HG03469 (cell line): Measurements from ENCODE around the gene NBEAL1.
A peak's percentile ranks its signal among the peaks of the same experiment; 100 is the strongest.
"Not testable (repeated sequence)": the region's sequence is repeated elsewhere in the genome, so short reads cannot be mapped to it uniquely, and the experiment has no call there.

Experiments used
- ATAC-seq: cut with Tn5 transposase; IDR thresholded peaks from one replicate; pipeline ENCODE4 v1.9.1; 2021; ENCODE audit warnings: mild to moderate bottlenecking, moderate library complexity, moderate number of reproducible peaks; ENCODE audit not compliant: unreplicated experiment

Gene NBEAL1

GRCh38 chr2:203201426-203201825, 186.8 kb downstream of the NBEAL1 start:
- no peak for ATAC-seq

GRCh38 chr2:203209538-203209937, 194.9 kb downstream of the NBEAL1 start:
- no peak for ATAC-seq

GRCh38 chr2:203225423-203226039, 210.9 kb downstream of the NBEAL1 start:
- ATAC-seq, result no peak

- ATAC-seq, result not testable (repeated sequence)
Measured at GRCh38 chr2:203229674-203230073, 215.0 kb downstream of the NBEAL1 start.

- no peak for ATAC-seq
Measured at GRCh38 chr2:203237346-203238238, 222.9 kb downstream of the NBEAL1 start.

- no peak for ATAC-seq
Measured at GRCh38 chr2:203238292-203238703, 223.6 kb downstream of the NBEAL1 start.

GRCh38 chr2:203238704-203239526, 224.2 kb downstream of the NBEAL1 start, which contains the start of gene CYP20A1:
TSS of gene CYP20A1 (plus strand) at chr2:203239018. CDS start at chr2:203239063, 45 bp downstream.
- ATAC-seq, result peak; percentile 78

- no peak for ATAC-seq
Measured at GRCh38 chr2:203240491-203240890, 225.8 kb downstream of the NBEAL1 start.

GRCh38 chr2:203242518-203242917, 227.8 kb downstream of the NBEAL1 start:
- ATAC-seq, result no peak

GRCh38 chr2:203246646-203247045, 232.0 kb downstream of the NBEAL1 start:
- no peak for ATAC-seq

GRCh38 chr2:203252818-203253217, 238.1 kb downstream of the NBEAL1 start:
- ATAC-seq, result no peak

GRCh38 chr2:203253422-203254095, 238.9 kb downstream of the NBEAL1 start:
- not testable (repeated sequence) for ATAC-seq

GRCh38 chr2:203261326-203262159, 246.9 kb downstream of the NBEAL1 start:
- no peak for ATAC-seq
